Skeletal muscle cell (primary cell): ENCODE data around the gene GPC6.

ENCODE experiments used
- DNase-seq: peaks from one replicate; pipeline ENCODE4 v3.0.0-alpha.2; 2010; ENCODE audit warnings: low read depth
- H3K4me3 ChIP-seq: 2 replicates; pipeline ENCODE4 v1.5.1; 2011; ENCODE audit warnings: low read depth, mild to moderate bottlenecking, control low read depth, low read length, moderate library complexity

The GPC6 gene

DNA sequence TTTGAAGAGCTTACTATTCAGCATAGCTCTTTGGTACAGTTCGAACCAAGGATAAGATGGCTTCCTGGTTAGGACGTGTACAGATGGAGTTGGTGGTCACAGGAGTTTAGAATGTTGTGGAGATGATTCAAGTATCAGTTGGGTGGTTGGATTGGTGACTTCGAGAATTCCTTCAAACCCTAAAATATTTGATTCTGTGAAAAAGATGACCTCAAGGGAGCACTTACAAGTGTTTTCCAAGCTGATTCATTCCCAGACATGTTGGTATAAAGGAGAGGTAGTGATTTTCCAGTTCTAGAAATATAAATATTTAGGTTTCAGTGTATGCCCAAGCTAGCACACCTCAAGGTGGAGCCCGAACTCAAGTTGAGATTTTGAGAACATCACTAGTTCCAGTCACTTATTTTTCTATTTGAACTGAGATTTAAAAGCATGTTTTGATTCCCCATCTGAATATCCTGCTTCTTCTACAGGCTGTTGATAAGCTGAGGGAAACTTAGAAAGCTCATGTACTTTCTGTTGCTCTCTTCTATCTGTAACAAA lies 946.8 kb downstream of the GPC6 start:
- no peak overlapping the region for H3K4me3 ChIP-seq
- peak; percentile 78 for DNase-seq

DNA sequence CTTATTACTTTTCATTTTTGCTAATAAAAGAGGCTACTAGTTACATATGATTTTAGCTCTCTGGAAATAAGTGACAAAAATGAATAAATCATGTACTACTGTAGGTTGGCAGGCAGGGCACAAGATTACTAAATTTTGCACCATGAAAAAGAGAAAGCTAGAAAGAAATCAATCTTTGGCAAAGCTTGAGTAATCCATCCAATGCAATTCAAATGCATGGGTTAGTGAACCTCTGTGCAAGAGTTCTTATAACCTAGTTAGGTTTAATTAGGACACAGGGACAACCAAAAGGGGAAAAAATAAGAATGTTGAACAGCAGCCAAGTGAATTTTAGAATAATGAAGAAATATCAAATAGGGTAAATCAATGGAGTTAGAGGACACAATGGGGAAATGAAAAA lies 947.4 kb downstream of the GPC6 start:
- no peak for DNase-seq
- no peak overlapping the region for H3K4me3 ChIP-seq

DNA sequence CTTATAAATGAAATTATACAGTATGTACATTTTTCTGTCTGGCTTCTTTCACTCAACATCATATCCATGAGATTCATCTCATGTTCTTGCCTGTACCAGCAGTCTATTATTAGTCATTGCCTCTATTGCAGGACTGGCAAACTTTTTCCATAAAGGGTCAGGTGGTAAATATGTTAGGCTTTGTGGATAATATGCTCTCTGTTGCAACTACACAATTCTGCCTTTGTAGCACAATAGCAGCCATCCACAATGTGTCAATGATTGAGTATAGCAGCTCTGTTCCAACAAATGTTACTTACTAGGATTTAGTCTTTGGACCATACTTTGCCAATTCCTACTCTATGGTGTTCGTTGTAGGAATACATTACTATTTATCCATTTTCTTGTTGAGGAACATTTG lies 948.5 kb downstream of the GPC6 start:
- DNase-seq: no peak
- H3K4me3 ChIP-seq: no peak overlapping the region

DNA sequence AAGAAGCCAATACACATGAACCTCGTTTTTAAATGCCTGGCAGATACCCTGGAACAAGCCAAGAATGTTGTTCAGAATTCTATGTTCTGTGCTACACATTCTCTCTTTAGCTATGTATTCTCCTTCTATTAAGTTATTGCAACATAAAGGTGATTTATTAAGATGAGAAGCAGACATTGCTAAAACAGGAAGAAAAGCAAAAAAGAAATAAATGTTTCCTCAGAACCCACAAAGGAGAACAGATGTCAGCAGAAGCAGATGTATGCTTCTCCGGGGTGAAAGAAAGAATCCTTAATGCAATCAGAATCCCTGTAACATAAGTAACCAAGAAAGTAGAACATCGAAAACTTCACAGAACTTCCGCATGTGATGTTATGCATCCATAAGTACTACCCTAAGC lies 950.0 kb downstream of the GPC6 start:
- peak; percentile 61 for DNase-seq
- H3K4me3 ChIP-seq: no peak overlapping the region

DNA sequence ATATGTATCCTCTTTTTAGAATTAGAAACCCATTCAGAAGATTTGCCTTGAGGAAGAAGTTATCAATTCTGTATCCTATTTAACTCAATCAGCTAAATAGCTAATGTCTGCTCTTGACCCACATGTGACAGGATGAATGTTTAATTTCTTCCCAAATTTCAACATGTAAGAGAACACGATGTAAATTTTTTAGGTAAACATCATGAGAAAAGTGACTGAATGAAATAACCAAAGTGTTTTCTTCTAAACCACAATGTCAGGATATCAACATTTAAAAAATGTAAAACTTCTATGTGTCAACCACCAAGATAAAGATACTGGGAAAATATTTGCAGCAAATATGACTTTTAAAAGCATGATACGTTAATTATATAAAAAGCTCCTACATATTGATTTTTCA lies 950.4 kb downstream of the GPC6 start:
- DNase-seq: no peak

DNA sequence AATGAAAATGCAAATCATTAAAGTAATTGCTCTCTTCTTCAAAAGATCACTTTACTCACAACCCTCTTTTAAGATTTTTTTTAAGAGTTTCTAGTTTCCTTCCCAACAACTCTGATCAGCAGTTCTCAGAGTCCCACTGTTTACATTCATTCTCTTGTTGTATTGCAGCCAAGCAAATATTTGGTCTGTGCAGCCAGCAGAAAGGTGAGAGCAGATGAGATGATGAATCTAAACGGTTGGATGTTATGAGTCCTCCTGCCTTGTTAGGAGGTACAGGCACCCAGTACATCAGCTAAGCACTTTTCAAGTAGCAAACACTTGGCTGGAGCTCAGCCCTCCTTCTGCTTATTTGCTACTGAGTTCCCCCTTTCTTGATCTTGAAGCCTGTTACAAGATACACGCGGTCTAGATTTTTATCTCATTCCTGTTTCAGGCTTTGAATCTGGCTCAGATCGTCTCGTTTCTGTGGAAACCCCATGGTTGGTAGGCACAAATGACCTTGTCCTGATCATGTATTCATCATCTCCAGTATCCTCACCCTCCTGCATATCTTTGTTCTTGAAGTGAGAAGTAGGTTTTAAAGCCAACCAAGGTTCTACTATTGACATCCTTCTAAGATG lies 952.1 kb downstream of the GPC6 start:
- no peak overlapping the region for H3K4me3 ChIP-seq
- DNase-seq: no peak

More for the DNA sequence above, 950.4 kb downstream of the GPC6 start:
- no peak overlapping the region for H3K4me3 ChIP-seq

DNA sequence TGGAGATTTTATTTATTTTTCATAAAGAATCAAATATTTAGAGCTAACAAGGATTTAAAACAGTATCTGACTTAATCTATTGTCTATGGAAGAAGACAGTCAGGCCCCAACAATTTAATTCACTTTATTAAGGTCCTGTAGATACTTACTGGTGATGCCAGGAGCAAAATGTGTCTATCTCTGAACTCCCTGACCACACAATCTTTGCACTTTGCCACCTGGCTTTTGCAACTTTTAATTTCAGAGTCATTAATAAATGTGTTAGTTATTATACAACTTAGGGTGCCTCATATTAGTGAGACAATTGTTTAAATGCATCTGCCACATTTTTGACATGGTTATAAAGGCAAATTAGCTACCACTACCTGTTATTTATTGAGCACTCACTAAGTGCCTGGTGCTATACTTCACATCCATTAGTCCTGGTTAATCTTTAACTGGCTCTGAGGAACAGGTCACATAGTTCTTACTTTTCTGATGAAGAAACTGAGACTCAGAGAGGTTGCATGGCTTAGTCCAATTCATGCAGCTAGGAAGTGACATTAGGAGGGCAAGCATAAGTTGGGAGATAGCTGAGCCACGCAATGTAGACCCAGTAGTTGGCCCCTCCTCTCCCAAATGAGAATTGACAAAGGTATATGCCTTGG lies 955.0 kb downstream of the GPC6 start:
- DNase-seq: no peak
- no peak overlapping the region for H3K4me3 ChIP-seq

DNA sequence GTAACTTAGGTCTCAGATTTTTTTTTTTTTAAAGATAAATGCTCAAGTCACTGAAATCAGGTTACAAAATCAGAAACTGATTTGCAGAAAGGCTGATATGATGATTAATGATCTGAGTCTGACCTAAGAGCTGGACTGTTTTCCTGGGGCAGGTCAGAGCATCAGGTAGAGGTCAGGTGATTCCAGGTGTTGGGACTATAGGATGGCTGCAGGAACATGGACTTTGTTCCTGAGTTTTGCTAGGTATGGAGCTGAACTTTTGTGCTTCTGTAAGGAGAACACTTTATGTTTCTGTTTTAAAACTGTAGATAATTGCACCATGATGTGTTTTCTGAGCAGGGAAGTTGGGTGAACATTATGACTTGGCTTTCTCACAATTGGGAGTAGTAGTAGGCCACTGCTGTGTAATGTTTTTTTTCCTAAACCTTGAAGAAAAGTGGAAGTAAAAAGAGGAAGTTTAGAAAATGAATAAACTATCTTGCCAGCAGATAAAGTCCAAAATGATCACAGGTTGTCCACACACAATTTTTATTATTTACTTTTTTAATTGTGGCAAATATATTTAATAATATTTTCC lies 955.7 kb downstream of the GPC6 start:
- H3K4me3 ChIP-seq: no peak overlapping the region
- DNase-seq: no peak

DNA sequence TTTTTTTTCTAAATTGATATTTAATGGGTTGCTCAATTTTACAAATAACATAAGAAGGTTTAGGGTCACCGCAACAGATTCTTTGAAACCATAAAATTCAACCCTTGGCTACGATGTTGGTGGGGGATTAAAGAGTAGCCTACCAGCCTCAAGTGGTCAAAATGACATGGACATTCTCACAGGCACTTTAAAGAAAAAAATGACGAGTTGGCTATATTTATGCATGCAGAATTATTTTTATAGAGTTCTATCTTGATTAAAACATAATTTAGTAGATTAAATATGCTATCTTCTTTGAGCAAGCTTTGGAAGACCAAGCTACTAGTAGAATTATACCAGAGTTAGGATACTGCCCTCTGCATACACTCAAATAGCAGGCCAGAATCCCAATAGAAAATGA lies 959.9 kb downstream of the GPC6 start:
- H3K4me3 ChIP-seq: no peak overlapping the region

DNA sequence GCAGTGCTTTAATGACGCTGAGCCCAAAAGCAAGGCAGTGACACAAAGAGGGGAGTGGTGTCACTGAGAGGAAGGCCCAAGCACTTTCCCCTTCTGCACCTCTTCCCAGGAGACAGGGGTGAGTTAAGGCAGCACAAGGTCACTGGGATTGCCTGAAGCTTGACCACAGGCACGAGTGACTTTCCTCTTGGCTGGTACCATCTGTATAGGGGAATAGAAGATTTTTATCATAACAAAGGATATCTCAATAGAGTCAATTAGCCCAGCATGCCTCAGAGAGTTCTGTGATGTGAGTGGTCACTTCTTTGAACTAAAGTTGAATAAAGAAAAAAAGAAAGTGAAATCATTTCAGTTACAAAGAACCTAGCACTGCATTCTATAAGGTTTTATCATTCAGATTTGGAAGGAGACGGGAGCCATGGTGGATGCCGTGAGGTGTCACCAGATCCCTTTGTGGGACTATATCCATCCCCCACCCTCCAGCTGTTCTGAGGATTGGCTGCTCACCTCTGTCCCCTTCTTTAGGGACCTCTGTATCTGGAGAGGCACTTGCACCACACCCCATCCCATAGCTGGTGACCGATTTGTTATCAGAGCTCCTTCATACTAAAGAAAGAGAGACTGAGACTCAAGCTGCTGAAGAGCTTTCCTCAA lies 961.7 kb downstream of the GPC6 start:
- H3K4me3 ChIP-seq: no peak overlapping the region
- no peak for DNase-seq

More for the DNA sequence above, 959.9 kb downstream of the GPC6 start:
- no peak for DNase-seq

DNA sequence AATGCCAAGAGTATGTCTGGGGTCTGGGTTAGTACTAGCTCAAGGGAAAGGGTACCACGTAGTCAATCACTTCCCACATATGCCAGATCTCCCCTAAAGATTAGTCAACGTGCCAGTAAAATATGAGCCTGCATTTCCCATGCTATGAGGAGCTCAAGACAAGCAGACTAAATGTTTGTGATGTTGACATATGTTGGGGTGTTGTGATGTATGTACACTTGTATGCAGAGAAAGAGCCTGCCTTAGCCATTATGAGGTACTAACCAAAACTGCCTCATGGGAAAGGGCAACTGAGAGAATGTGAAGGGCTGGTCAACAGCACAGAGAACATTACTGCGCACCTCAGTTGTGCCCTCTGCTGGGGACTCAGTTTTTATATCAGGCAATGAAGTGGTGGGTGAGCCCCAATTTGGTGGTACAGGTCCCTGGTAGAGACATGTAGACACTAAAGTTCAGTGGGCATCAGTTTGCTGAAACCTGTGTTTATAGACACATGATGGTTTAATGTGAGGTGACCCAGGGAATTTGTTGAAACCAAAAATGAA lies 965.9 kb downstream of the GPC6 start:
- DNase-seq: no peak
- no peak overlapping the region for H3K4me3 ChIP-seq

DNA sequence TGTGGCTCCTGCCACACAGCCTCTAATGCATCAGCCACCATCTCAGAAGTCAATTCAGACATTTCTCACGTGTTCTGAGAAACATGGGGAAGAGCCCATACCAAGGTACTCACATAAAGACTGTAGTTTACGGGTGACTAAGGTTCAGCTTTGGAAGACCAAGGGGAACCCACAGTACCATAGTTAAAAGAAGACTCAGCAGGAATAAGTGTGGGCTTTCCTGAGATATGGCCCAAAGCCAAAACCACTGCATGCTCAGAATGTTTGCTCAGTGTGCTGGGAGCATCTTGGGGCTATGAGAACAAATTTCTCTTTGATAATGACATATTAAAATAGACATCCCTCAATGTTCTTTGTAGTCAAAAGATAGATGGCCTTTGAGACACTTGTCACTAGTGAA lies 969.1 kb downstream of the GPC6 start:
- peak; percentile 96 for DNase-seq
- H3K4me3 ChIP-seq: no peak overlapping the region

DNA sequence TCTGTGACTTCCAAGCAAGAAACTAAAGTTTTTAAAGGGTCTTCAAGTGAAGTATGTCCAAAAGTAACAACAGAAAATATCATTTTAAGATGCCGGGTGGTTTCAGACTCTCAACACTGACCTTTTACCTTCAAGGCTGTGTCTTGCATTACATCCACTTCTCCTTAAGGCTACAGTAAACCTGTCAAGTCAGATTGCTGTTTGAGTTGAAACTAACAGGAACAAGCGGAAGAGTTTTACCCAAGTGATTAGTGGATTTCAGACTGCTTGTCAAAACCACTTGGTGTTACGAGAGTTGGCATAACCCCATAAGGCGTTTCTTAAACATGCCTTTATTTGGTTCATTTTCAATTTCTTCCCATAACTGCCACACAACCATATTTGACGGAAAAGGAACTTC lies 969.8 kb downstream of the GPC6 start:
- no peak for DNase-seq
- H3K4me3 ChIP-seq: no peak overlapping the region

DNA sequence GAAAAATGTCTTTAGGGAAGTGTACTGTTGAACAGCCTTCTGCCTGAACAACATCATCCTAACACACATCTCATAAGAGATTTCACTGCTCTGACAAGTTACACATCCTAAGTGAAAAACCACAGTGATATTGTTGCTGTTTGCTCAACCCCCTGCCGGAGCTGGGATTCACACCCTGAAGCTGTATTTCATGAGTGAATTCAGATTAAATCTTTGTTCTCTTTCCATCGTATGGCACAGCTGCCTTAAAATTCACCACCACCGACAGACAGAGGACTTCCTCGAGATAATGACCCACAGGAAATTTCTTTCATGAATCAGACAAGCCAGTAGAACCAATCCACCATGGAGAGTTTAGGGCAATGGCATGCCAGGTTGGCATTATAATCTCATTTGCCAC lies 972.1 kb downstream of the GPC6 start:
- H3K4me3 ChIP-seq: no peak overlapping the region
- DNase-seq: no peak

DNA sequence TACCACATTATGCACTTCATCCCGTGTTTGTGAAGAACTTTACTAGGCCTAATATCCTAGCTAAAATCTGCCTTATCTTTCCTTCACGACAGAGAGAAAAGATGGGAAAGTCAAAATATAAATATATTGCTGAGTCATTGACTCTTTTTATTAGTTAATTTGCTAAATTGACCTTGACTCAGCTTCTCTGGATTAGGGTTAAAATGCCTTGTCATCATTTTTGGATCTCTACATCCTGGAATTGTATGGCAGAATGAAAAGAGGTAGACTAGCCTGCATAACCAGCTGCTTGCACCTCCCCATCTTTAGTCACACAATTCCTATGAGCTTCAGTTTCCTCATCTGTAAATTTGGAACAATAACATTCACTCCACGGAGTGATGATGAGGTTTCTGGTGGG lies 972.5 kb downstream of the GPC6 start:
- H3K4me3 ChIP-seq: no peak overlapping the region
- DNase-seq: no peak

DNA sequence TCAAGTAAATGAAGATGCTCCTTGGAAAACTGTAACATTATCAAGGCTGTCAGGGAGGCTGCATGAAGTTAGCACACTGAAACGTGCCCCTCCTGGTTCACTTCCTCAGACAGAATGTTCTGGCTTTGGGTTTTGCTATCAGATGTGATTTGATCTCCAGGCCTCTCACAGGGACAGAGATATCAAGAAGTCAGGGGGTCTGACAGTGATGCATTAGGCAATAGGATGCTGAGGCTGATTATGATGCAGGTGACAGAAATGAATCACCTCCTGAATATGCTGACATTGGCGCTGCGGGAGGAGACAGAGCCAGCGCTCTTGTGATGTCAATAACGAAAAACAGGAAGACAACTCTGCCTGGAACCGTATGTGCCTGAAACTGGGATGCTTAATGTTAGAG lies 974.4 kb downstream of the GPC6 start:
- DNase-seq: no peak

DNA sequence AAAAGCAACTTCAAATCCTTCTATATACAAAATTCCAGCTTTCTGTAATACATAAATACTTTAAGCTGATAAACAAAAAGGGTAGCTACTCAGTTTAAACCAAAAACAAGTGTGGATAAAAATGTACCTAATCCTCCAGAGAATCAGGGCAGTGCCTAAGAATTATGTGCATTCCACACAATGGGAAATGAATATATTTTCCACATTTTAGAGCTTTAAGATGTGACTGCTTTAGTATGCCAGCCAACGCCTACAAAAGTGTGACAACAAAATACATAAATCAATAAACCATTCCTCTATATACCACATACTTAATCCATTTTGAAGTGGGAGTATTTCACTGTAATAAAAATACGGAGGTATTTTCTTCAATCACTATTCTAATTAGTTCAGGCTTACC lies 977.6 kb downstream of the GPC6 start:
- H3K4me3 ChIP-seq: no peak overlapping the region
- DNase-seq: no peak

More for the DNA sequence above, 974.4 kb downstream of the GPC6 start:
- H3K4me3 ChIP-seq: no peak overlapping the region

DNA sequence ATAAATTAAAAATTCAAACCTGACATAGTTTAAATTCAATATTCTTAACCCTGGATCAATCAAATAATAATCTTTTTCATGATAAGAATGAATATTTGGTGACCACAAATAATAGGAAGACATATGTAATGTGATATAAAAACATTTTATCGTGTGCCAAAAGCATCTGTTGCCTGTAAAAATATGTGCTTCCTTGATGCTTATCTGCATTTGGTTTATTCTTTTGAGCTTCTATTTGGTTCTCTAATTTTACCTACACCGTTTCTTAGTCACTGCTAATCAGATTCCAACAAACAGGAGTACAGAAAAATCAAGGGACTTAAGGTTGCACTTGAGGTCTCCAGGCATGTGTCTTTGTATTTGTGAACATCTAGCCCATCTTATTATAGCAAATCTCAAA lies 978.3 kb downstream of the GPC6 start:
- DNase-seq: no peak
- H3K4me3 ChIP-seq: no peak overlapping the region

DNA sequence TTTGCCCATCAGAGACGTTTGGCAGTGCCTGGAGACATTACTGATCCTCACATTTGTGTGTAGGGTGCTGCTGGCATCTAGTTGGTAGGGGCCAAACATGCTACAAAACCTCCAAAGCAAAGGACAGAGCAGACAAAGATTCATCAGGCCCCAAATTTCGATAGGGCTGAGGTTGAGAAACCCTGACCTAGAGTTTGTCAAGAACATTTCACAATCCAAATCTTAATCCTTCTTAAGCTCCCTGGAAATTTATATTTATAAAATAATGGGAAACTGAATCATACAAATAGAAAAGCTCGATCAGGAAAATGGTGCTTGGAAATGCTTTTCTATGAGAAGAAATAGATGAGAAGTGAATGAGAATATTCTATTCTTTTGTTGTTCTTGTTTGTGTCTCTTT lies 979.3 kb downstream of the GPC6 start:
- no peak for DNase-seq
- H3K4me3 ChIP-seq: no peak overlapping the region

DNA sequence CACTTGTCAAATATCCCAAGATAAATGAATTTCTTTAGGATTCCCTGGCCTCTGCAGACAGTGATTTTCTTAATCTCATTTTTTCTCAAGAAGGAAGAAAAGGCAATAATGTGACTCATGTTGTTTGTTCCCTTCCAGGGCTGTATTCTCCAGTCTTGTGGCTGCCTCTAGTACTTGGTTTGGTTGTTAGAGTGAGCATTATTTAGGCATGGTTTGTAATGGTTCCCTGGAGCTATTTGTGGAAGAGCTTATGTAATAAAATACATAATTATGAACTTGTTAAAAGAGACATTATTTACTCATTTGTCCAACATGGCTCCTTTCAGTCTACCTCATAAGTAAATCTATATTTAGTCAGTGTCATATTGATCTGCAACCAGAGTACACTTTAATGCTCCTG lies 982.5 kb downstream of the GPC6 start:
- DNase-seq: no peak
- H3K4me3 ChIP-seq: no peak overlapping the region
